Esophagus muscularis mucosa (tissue), 4 donors: ENCODE data around the gene SLC7A6. TPM values are rescaled to one million over a fixed set of nuclear protein-coding genes. Genes with fewer than 3 reads are reported as not detected.

Experiments
- DNase-seq: peaks from one replicate; pipeline ENCODE4 v3.0.0-alpha.2; 2017; ENCODE audit errors: extremely low spot score
- H3K27ac ChIP-seq, 4 donors: fragments of 200-600 bp; sonication (generic); replicated peaks in 1 of 4; 1 replicate in 3 of 4; 2 replicates in 1 of 4; pipeline ENCODE4 v1.5.1; 2016 to 2019; ENCODE audit warnings: mild to moderate bottlenecking in 1 of 4
- H3K27me3 ChIP-seq, 4 donors: fragments of 200-600 bp; sonication (generic); one replicate each; pipeline versions ENCODE4 v1.5.1 to v1.6.0; 2016 to 2019
- H3K36me3 ChIP-seq, 4 donors: fragments of 200-600 bp; sonication (generic); one replicate each; pipeline ENCODE4 v1.5.1; 2016 to 2019
- H3K4me1 ChIP-seq, 4 donors: fragments of 200-600 bp; sonication (generic); one replicate each; pipeline ENCODE4 v1.5.1; 2016 to 2019
- H3K4me3 ChIP-seq, 4 donors: fragments of 200-600 bp; sonication (generic); 1 replicate in 2 of 4; 2 replicates in 2 of 4; pipeline ENCODE4 v1.5.1; 2016 to 2019; ENCODE audit warnings: mild to moderate bottlenecking in 4 of 4, moderate library complexity in 1 of 4
- H3K9me3 ChIP-seq, 4 donors: fragments of 200-600 bp; sonication (generic); 1 replicate in 3 of 4; 2 replicates in 1 of 4; pipeline ENCODE4 v1.5.1; 2016 to 2019
- CTCF ChIP-seq, 3 experiments: fragments of 200-600 bp in 2 of 3; fragments of 450-650 bp in 1 of 3; sonication (generic) in 2 of 3; IDR thresholded peaks; one replicate each; pipeline ENCODE4 v1.5.1; 2017 to 2019; ENCODE audit warnings: antibody characterized with exemption in 3 of 3, mild to moderate bottlenecking in 2 of 3, moderate library complexity in 1 of 3
- EP300 ChIP-seq: sonication (generic); formaldehyde crosslinking; IDR thresholded peaks from one replicate; pipeline ENCODE4 v1.6.1; 2017; ENCODE audit warnings: antibody characterized with exemption
- POLR2A ChIP-seq: fragments of 450-650 bp; IDR thresholded peaks from one replicate; pipeline ENCODE4 v1.6.1; 2017; ENCODE audit warnings: antibody characterized with exemption, moderate library complexity, mild to moderate bottlenecking, low read depth
- POLR2AphosphoS5 ChIP-seq, 2 donors: sonication (generic); formaldehyde crosslinking; IDR thresholded peaks; one replicate each; pipeline ENCODE4 v1.6.1; 2017; ENCODE audit warnings: antibody characterized with exemption in 2 of 2
- WGBS: methylation state at CpG from one replicate; pipeline ENCODE4 v1.1.5; 2018; 5-methylcytosine and 5-hydroxymethylcytosine counted together
- intact Hi-C: fragments of 100-400 bp; cut with DNase I; formaldehyde crosslinking; loops from one replicate; pipeline ENCODE4 v1.15.1; 2023
- total RNA-seq, 4 donors: library from RNA; depleted of rRNA; stranded (reverse); fragments of >200 nt; gene quantifications; one replicate each; pipeline versions ENCODE4 v1.1.0 to v1.2.1, GENCODE V29; 2016

The SLC7A6 gene
- total RNA-seq, 4 donors from 2014 or later, result 18.9 to 37.1 (median 27.3) TPM

- Histone ChIP-seq H3K4me1 (peaks cover 41 to 58% (median 49%) of the 10 kb centered on the region in 4 donors), H3K4me3 (no peak overlapping the region), H3K9me3 (no peaks in the 10 kb centered on the region), H3K27ac (no peak overlapping the region), H3K27me3 (no peaks in the 10 kb centered on the region), H3K36me3 (peaks cover 2 to 47% (median 30%) of the 10 kb centered on the region in 4 donors)
- no peak for TF ChIP-seq CTCF (IDR thresholded peaks at IDR 0.05)
- TF ChIP-seq POLR2AphosphoS5 (IDR thresholded peaks at IDR 0.05), result no peak
- TF ChIP-seq EP300, result no peak
- no peak for TF ChIP-seq POLR2A
- 87% methylated on average over 13 of the region's 13 CpGs for WGBS
- DNase-seq, result no peak
- intact Hi-C loops, result no loop called here
Measured at GRCh38 chr16:68279726-68280558, 15.6 kb downstream of the SLC7A6 start.

- intact Hi-C loops, result no loop called here
- Histone ChIP-seq H3K4me3 (no peak overlapping the region), H3K4me1 (peaks cover 40 to 58% (median 49%) of the 10 kb centered on the region in 4 donors), H3K36me3 (peaks cover 0 to 49% (median 24%) of the 10 kb centered on the region in 4 donors), H3K27ac (no peak overlapping the region), H3K9me3 (no peaks in the 10 kb centered on the region), H3K27me3 (no peaks in the 10 kb centered on the region)
- no peak for TF ChIP-seq CTCF (IDR thresholded peaks at IDR 0.05)
- no peak for TF ChIP-seq EP300
- TF ChIP-seq POLR2AphosphoS5 (IDR thresholded peaks at IDR 0.05), result no peak
- TF ChIP-seq POLR2A, result no peak
- DNase-seq, result no peak
- 85% methylated on average over 1 of the region's 4 CpGs for WGBS
Measured at GRCh38 chr16:68281368-68282063, 17.2 kb downstream of the SLC7A6 start.

- intact Hi-C loops, result no loop called here
- no peak for DNase-seq
- no peaks in the 10 kb centered on the region for H3K9me3 ChIP-seq
- no peak overlapping the region for H3K4me3 ChIP-seq
- TF ChIP-seq POLR2AphosphoS5 (IDR thresholded peaks at IDR 0.05) (no peak), POLR2A (no peak), EP300 (no peak), CTCF (IDR thresholded peaks at IDR 0.05) (no peak)
- 92% methylated on average over 4 of the region's 4 CpGs for WGBS
- peaks cover 39 to 59% (median 48%) of the 10 kb centered on the region in 4 donors for H3K4me1 ChIP-seq
- peak overlapping the region in 1 of 4 donors; percentile 15 for H3K27ac ChIP-seq
- H3K36me3 ChIP-seq, result peaks cover 0 to 49% (median 22%) of the 10 kb centered on the region in 4 donors
- H3K27me3 ChIP-seq, result no peaks in the 10 kb centered on the region
Measured at GRCh38 chr16:68282064-68282452, 17.7 kb downstream of the SLC7A6 start.

GRCh38 chr16:68283346-68283745, 19.0 kb downstream of the SLC7A6 start:
- no peak for DNase-seq
- peaks cover 51 to 65% (median 58%) of the 10 kb centered on the region in 4 donors for H3K4me1 ChIP-seq
- no peak overlapping the region for H3K4me3 ChIP-seq
- H3K9me3 ChIP-seq, result no peaks in the 10 kb centered on the region
- 65% methylated on average over 5 of the region's 5 CpGs for WGBS
- no peaks in the 10 kb centered on the region for H3K27me3 ChIP-seq
- no peak for TF ChIP-seq POLR2AphosphoS5 (IDR thresholded peaks at IDR 0.05)
- TF ChIP-seq POLR2A, result no peak
- TF ChIP-seq CTCF (IDR thresholded peaks at IDR 0.05), result no peak
- TF ChIP-seq EP300, result no peak
- intact Hi-C loops, result no loop called here
- peak overlapping the region; percentile 14 to 57 (median 30) for H3K27ac ChIP-seq
- peaks cover 0 to 58% (median 31%) of the 10 kb centered on the region in 4 donors for H3K36me3 ChIP-seq
